ENCODE data around the gene AIFM3. TPM values are rescaled to one million over a fixed set of nuclear protein-coding genes. Genes with fewer than 3 reads are reported as not detected.

AIFM3 gene
- total and polyA plus RNA-seq, 2 of the 13 experiments (the other 11 are each of a cell fraction or from before 2014, with no cell fraction given): 9.0 to 15.3 TPM

- no peak for TF ChIP-seq ZNF124 (CRISPR knock-in tag; IDR thresholded peaks at IDR 0.05)
- TF ChIP-seq HMG20B (CRISPR knock-in tag; conservative IDR thresholded peaks at IDR 0.05): no peak
- TF ChIP-seq RERE (CRISPR knock-in tag; IDR thresholded peaks at IDR 0.05; ENCODE audit: low read depth): peak; percentile 60; the same call in 1 of the 2 replicates
- peak; percentile 91 for TF ChIP-seq HOXD1 (CRISPR knock-in tag; IDR thresholded peaks at IDR 0.05)
- no peak for TF ChIP-seq ZNF263 (CRISPR knock-in tag; IDR thresholded peaks at IDR 0.05)
- no peak for TF ChIP-seq SKIL (CRISPR knock-in tag; IDR thresholded peaks at IDR 0.05; ENCODE audit: borderline replicate concordance)
- no peak for TF ChIP-seq HOXA3 (CRISPR knock-in tag; IDR thresholded peaks at IDR 0.05)
- no peak for TF ChIP-seq ZNF770 (CRISPR knock-in tag; IDR thresholded peaks at IDR 0.05)
- TF ChIP-seq, protein P1, sequence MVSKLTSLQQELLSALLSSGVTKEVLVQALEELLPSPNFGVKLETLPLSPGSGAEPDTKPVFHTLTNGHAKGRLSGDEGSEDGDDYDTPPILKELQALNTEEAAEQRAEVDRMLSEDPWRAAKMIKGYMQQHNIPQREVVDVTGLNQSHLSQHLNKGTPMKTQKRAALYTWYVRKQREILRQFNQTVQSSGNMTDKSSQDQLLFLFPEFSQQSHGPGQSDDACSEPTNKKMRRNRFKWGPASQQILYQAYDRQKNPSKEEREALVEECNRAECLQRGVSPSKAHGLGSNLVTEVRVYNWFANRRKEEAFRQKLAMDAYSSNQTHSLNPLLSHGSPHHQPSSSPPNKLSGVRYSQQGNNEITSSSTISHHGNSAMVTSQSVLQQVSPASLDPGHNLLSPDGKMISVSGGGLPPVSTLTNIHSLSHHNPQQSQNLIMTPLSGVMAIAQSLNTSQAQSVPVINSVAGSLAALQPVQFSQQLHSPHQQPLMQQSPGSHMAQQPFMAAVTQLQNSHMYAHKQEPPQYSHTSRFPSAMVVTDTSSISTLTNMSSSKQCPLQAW (CRISPR knock-in tag; IDR thresholded peaks at IDR 0.05): peak; percentile 43; the same call in 1 of the 2 replicates
- TF ChIP-seq ISX (CRISPR knock-in tag; conservative IDR thresholded peaks at IDR 0.05): no peak
- no peak for TF ChIP-seq CREB1 (IDR thresholded peaks at IDR 0.05)
- 0 out of 2 replicates have a peak, but pooled peaks have one; percentile 15 for TF ChIP-seq CREB1 (CRISPR knock-in tag; IDR thresholded peaks at IDR 0.05)
- TF ChIP-seq ZNF564 (CRISPR knock-in tag; IDR thresholded peaks at IDR 0.05): no peak
- TF ChIP-seq NAIF1 (CRISPR knock-in tag; IDR thresholded peaks at IDR 0.05; ENCODE audit: borderline replicate concordance): no peak
- no peak for TF ChIP-seq ZFP36L1 (CRISPR knock-in tag; IDR thresholded peaks at IDR 0.05)
- peak; percentile 44; the same call in 1 of the 2 replicates for TF ChIP-seq TARDBP (CRISPR knock-in tag; IDR thresholded peaks at IDR 0.05)
- no peak for TF ChIP-seq CERS6 (CRISPR knock-in tag; IDR thresholded peaks at IDR 0.05)
Observed at GRCh38 chr22:20951151-20951931, 15.7 kb upstream of the AIFM3 start (continued).
